Activated T-helper 1 cell treated with Interleukin-2 at 50 U/mL for 16 hours (primary cell): ENCODE results near the gene SLC25A22.

ENCODE experiments used
- DNase-seq: peaks from one replicate; pipeline ENCODE4 v3.0.0-alpha.2; 2020; ENCODE audit warnings: low read depth

The SLC25A22 gene

GRCh38 chr11:771617-772204 is 26.4 kb downstream of the SLC25A22 start:
- no peak for DNase-seq

GRCh38 chr11:770642-771616 is 27.2 kb downstream of the SLC25A22 start:
- no peak for DNase-seq

- no peak for DNase-seq
Observed at GRCh38 chr11:769887-770641, 28.0 kb downstream of the SLC25A22 start.

GRCh38 chr11:767238-767637 is 30.8 kb downstream of the SLC25A22 start:
- no peak for DNase-seq

GRCh38 chr11:766936-767210 is 31.2 kb downstream of the SLC25A22 start:
- no peak for DNase-seq

- no peak for DNase-seq
Observed at GRCh38 chr11:766106-766935, 31.8 kb downstream of the SLC25A22 start.

- no peak for DNase-seq
Observed at GRCh38 chr11:765802-766091, 32.3 kb downstream of the SLC25A22 start.

GRCh38 chr11:765025-765801 is 32.9 kb downstream of the SLC25A22 start:
- DNase-seq = peak; percentile 47

- no peak for DNase-seq
Observed at GRCh38 chr11:764322-765024, 33.6 kb downstream of the SLC25A22 start.

- DNase-seq = no peak
Observed at GRCh38 chr11:763549-764321, 34.3 kb downstream of the SLC25A22 start.

GRCh38 chr11:763073-763463 is 35.0 kb downstream of the SLC25A22 start:
- DNase-seq = no peak

- DNase-seq = no peak
Observed at GRCh38 chr11:762421-763072, 35.5 kb downstream of the SLC25A22 start.

- no peak for DNase-seq
Observed at GRCh38 chr11:761526-762108, 36.5 kb downstream of the SLC25A22 start.

- DNase-seq = no peak
Observed at GRCh38 chr11:760236-760635, 37.8 kb downstream of the SLC25A22 start.

GRCh38 chr11:749731-750130 is 48.4 kb downstream of the SLC25A22 start:
- DNase-seq = no peak

GRCh38 chr11:748007-748359 is 50.1 kb downstream of the SLC25A22 start:
- DNase-seq = no peak

GRCh38 chr11:747158-748006 is 50.7 kb downstream of the SLC25A22 start, which contains the start of gene TALDO1:
Gene TALDO1, plus strand, starts transcription at chr11:747464. Its CDS starts 18 bp downstream, at chr11:747482.
- peak; percentile 70 for DNase-seq
